Heart right ventricle (tissue), 16 donors: ENCODE data around the gene TMEM200A. TPM values are rescaled to one million over a fixed set of nuclear protein-coding genes. Genes with fewer than 3 reads are reported as not detected.

Experiments
- ATAC-seq, 8 donors: fragments of 200-7000 bp; cut with Tn5 transposase; one replicate each; pipeline ENCODE4 v1.9.1; 2020; ENCODE audit warnings: mild to moderate bottlenecking in 8 of 8, moderate library complexity in 8 of 8, moderate number of reproducible peaks in 1 of 8
- DNase-seq, 2 donors: peaks; one replicate each; pipeline ENCODE4 v3.0.0-alpha.2; 2020
- H3K27ac ChIP-seq, 10 donors: fragments of 200-600 bp; sonication (generic) in 2 of 10; one replicate each; pipeline versions ENCODE4 v1.5.0 to v1.8.0; 2020 to 2022; ENCODE audit warnings: mild to moderate bottlenecking in 3 of 10
- H3K27me3 ChIP-seq, 7 donors: fragments of 200-600 bp; one replicate each; pipeline ENCODE4 v1.8.0; 2021 to 2022; ENCODE audit warnings: mild to moderate bottlenecking in 2 of 7
- H3K36me3 ChIP-seq, 9 donors: fragments of 200-600 bp; sonication (generic) in 1 of 9; one replicate each; pipeline versions ENCODE4 v1.5.0 to v1.8.0; 2020 to 2022; ENCODE audit warnings: mild to moderate bottlenecking in 2 of 9
- H3K4me1 ChIP-seq, 9 donors: fragments of 200-600 bp; sonication (generic) in 1 of 9; one replicate each; pipeline versions ENCODE4 v1.5.0 to v1.8.0; 2020 to 2022; ENCODE audit warnings: mild to moderate bottlenecking in 4 of 9
- H3K4me3 ChIP-seq, 10 donors: fragments of 200-600 bp; sonication (generic) in 2 of 10; one replicate each; pipeline versions ENCODE4 v1.5.0 to v1.8.0; 2020 to 2022; ENCODE audit warnings: mild to moderate bottlenecking in 7 of 10, moderate library complexity in 2 of 10
- H3K9me3 ChIP-seq, 11 donors: fragments of 200-600 bp in 10 of 11; sonication (generic) in 2 of 11; one replicate each; pipeline versions ENCODE4 v1.5.0 to v1.8.0; 2013 to 2022; ENCODE audit warnings: mild to moderate bottlenecking in 2 of 11, control low read depth in 1 of 11, moderate library complexity in 1 of 11
- WGBS, 2 donors: extraction: QIAGEN DNeasy Blood & Tissue Kit; methylation state at CpG; one replicate each; pipeline ENCODE4 v1.1.7; 2013; ENCODE audit warnings: inconsistent platforms in 1 of 2; 5-methylcytosine and 5-hydroxymethylcytosine counted together
- intact Hi-C, 10 donors: fragments of 100-400 bp; cut with DNase I; formaldehyde crosslinking; loops; one replicate each; pipeline versions ENCODE4 v1.11.1 to v1.14.2; 2022
- polyA plus RNA-seq, 2 donors: library from polyadenylated mRNA; stranded (reverse); fragments of 200-250 nt; gene quantifications; one replicate each; pipeline ENCODE4 v1.2.3, GENCODE V29; 2013
- total RNA-seq, 10 donors: library from RNA; stranded (reverse); fragmentation: NEBNext Ultra II Directional in 3 of 10; extraction: Animal tissue kit (Norgen Biotek cat#: 25700) in 3 of 10; gene quantifications; one replicate each; pipeline versions ENCODE4 v1.2.1 to v1.2.4, GENCODE V29; 2021 to 2023
- TF ChIP-seq, protein P1 (sequence below), 9 donors: fragments of 200-600 bp; sonication (generic) in 2 of 9; IDR thresholded peaks; one replicate each; pipeline versions ENCODE4 v1.5.0 to v1.8.0; 2021 to 2022; ENCODE audit warnings: antibody characterized with exemption in 9 of 9, mild to moderate bottlenecking in 5 of 9, moderate library complexity in 1 of 9
- donor health status: Arrhythmogenic right ventricular cardiomyopathy.
- donor health status: ischemic (EF 13 %, LVEDD 7.1; RV severe dilation, severe dysfunction).
- donor health status: healthy with polysubstance abuse.
- donor health status: DM: no; HTN: yes; CAD: no.
- donor health status: DM: no; HTN: no; CAD: no.
- donor health status: ischemic (EF 25% LVEDD 6.9; RV normal size, moderate dysfunction).
- donor health status: ischemic (EF 25% LVEDD 5.7; RV mildly dilated, moderate dysfunction).
- donor health status: healthy.
- donor health status: DM: yes; HTN: yes; CAD: no.
- donor health status: Ischemic cardiomyopathy.
- donor health status: ischemic (EF 35%, LVEDD 5.7; RV mildly dilated, moderate dysfunction).
- donor health status: nonischemic (EF 11% LVEDD 7.7; RV severe dilation, severe dysfunction).
- donor health status: DM: yes; HTN: yes; CAD: no.
- donor health status: PGD.
- donor health status: ischemic (EF 29% LVEDD 5.4; RV normal size, mild dysfunction).
- donor health status: nonischemic (EF 23%, LVEDD 6.1; RV moderate dilation, normal function).

The TMEM200A gene
- total and polyA plus RNA-seq, 12 donors = 0.07 to 0.39 (median 0.18) TPM; not detected in 4

DNA sequence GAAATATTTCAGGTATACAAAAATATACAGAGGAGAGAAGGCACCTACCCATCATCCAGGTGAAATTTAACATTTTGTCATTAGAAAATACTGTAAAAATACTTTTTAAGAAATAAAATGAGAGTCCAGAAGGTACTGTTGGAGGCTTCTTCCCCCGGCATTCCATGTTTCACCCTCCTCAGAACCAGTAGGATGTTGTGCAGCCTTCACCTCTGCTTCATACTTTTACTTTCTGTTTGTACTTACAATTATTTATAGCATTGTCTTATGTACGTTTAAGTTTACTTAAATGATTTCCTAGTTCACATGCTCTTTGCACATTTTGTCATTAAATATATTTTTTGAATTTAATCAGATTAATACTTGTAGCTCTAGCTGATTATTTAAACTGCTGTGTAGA, 30.9 kb downstream of the TMEM200A start:
- ATAC-seq = no peak

DNA sequence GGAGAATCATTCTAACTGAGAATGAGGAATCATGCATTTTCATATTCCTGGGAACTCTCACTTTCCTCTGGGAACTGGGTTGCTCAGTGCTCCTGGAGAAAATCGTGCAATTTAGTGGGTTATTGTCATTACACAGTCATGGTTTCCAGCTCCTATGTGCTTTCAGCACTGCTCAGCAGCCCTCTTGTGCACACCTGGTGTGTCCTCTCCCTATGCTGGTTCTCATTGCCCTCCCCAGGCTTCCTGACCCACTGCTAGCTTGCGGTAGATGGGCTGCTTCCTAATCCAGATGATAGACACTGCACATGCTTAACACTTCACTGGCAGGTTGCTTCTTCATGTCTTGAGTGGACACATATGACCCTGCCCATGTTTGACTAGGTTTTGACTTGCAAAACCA, 39.7 kb downstream of the TMEM200A start:
- 70 to 72% methylated on average over 2 of the region's 2 CpGs for WGBS, 2 donors
- Histone ChIP-seq H3K36me3 (no peaks in the 10 kb centered on the region), H3K4me1 (no peaks in the 10 kb centered on the region), H3K27ac (no peak overlapping the region), H3K4me3 (no peak overlapping the region), H3K9me3 (no peaks in the 10 kb centered on the region), H3K27me3 (peaks cover 0 to 13% (median 0%) of the 10 kb centered on the region in 7 donors)
- no peak for ATAC-seq
- intact Hi-C loops = no loop called here
- DNase-seq = no peak
- TF ChIP-seq, protein P1, sequence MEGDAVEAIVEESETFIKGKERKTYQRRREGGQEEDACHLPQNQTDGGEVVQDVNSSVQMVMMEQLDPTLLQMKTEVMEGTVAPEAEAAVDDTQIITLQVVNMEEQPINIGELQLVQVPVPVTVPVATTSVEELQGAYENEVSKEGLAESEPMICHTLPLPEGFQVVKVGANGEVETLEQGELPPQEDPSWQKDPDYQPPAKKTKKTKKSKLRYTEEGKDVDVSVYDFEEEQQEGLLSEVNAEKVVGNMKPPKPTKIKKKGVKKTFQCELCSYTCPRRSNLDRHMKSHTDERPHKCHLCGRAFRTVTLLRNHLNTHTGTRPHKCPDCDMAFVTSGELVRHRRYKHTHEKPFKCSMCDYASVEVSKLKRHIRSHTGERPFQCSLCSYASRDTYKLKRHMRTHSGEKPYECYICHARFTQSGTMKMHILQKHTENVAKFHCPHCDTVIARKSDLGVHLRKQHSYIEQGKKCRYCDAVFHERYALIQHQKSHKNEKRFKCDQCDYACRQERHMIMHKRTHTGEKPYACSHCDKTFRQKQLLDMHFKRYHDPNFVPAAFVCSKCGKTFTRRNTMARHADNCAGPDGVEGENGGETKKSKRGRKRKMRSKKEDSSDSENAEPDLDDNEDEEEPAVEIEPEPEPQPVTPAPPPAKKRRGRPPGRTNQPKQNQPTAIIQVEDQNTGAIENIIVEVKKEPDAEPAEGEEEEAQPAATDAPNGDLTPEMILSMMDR (IDR thresholded peaks at IDR 0.05) = no peak

More for the DNA sequence above, 30.9 kb downstream of the TMEM200A start:
- 44 to 63% methylated on average over 2 of the region's 2 CpGs for WGBS, 2 donors
- intact Hi-C loops = no loop called here
- Histone ChIP-seq H3K4me1 (no peaks in the 10 kb centered on the region), H3K27me3 (peaks cover 0 to 3% (median 0%) of the 10 kb centered on the region in 7 donors), H3K36me3 (no peaks in the 10 kb centered on the region), H3K27ac (no peak overlapping the region), H3K4me3 (no peak overlapping the region), H3K9me3 (peaks cover 0 to 7% (median 0%) of the 10 kb centered on the region in 11 donors)
- TF ChIP-seq, protein P1 (IDR thresholded peaks at IDR 0.05) = no peak
- DNase-seq = no peak

DNA sequence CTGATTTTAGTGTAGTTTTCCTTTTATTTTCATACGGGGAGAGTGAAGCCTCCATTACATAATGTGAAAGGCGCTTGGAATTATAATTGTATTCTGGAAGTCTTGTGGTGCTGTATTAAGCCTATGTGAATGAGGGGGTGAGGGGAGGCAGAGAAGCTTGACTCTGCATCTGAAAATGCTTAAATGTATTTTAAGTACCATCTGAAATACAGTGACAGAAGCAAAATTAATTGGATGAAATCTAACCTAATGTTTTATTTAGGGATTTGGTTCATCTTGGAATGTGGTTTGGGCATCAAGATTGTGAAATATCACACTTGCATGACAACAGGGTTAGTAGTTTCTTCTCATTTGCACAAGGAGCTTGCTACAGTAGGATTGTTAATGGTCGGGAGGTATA, 41.2 kb downstream of the TMEM200A start:
- Histone ChIP-seq H3K27me3 (peaks cover 0 to 13% (median 0%) of the 10 kb centered on the region in 7 donors), H3K4me3 (no peak overlapping the region), H3K36me3 (no peaks in the 10 kb centered on the region), H3K9me3 (peaks cover 0 to 2% (median 0%) of the 10 kb centered on the region in 11 donors), H3K4me1 (no peaks in the 10 kb centered on the region), H3K27ac (no peak overlapping the region)
- ATAC-seq (no peak), DNase-seq (no peak)
- intact Hi-C loops = no loop called here
- 64 to 68% methylated on average over 3 of the region's 3 CpGs for WGBS, 2 donors
- TF ChIP-seq, protein P1 (IDR thresholded peaks at IDR 0.05) = no peak

DNA sequence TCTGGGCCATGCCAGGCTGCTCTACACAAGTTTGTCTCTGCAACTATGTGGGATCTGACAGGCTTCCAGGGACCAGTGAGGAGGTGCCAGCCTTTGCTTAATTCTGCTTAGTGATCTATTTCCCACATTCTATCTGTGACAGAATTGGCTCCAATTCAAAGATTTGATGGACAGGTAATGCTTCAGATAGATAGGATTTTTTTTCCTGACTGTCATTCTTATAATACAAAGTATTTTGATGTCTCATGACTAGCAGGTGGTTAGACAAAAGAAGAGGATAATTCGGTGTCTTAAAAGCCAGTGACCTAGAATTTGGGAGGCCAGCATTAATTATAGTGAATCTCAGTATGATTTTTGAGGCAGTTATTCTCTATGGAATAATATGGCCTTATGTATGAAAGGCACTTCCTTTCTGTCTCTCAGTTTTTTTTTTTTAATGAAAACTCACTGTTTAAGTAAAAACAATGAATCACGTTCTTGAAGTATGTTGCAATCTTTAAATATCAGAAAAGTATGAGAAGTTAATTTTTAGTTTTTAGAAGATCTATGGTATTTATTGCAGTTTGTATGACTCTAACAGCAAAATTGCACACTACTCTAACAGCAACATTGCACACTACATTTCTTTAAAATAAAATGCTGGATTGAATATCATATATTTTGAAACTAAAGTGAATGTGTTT, 43.7 kb downstream of the TMEM200A start:
- no peak for ATAC-seq
- H3K27ac ChIP-seq = no peak overlapping the region
- TF ChIP-seq, protein P1 (IDR thresholded peaks at IDR 0.05) = no peak
- intact Hi-C loops = no loop called here
- peaks cover 0 to 13% (median 0%) of the 10 kb centered on the region in 7 donors for H3K27me3 ChIP-seq
- WGBS, 2 donors = 46 to 47% methylated on average over 2 of the region's 2 CpGs
- no peak for DNase-seq
- H3K36me3 ChIP-seq = no peaks in the 10 kb centered on the region
- no peaks in the 10 kb centered on the region for H3K4me1 ChIP-seq
- H3K9me3 ChIP-seq = peaks cover 0 to 6% (median 0%) of the 10 kb centered on the region in 11 donors
- H3K4me3 ChIP-seq = no peak overlapping the region
